SKM-1 treated with dmso at 0.1 percent for 144 hours (cell line): ENCODE results near the gene ZKSCAN3.
A peak's percentile ranks its signal among the peaks of the same experiment; 100 is the strongest.
"Not testable (repeated sequence)": the region's sequence is repeated elsewhere in the genome, so short reads cannot be mapped to it uniquely, and the experiment has no call there.

Experiments
- DNase-seq: peaks from one replicate; lab custom pipeline; 2025; ENCODE audit not compliant: unreplicated experiment; lab: John Stamatoyannopoulos, UW

Gene ZKSCAN3

GRCh38 chr6:28340310-28341095 lies 9.2 kb upstream of the ZKSCAN3 start:
- DNase-seq: no peak

- DNase-seq: no peak
Measured at GRCh38 chr6:28343898-28344677, 5.7 kb upstream of the ZKSCAN3 start.

- no peak for DNase-seq
Measured at GRCh38 chr6:28345201-28345600, 4.5 kb upstream of the ZKSCAN3 start.

GRCh38 chr6:28347119-28347518 lies 2.6 kb upstream of the ZKSCAN3 start:
- DNase-seq: no peak

- no peak for DNase-seq
Measured at GRCh38 chr6:28349344-28349891, 329 bp upstream of the ZKSCAN3 start.

- no peak for DNase-seq
Measured at GRCh38 chr6:28351087-28351486, 1.3 kb downstream of the ZKSCAN3 start.

GRCh38 chr6:28351493-28351925 lies 1.8 kb downstream of the ZKSCAN3 start:
- no peak for DNase-seq

- DNase-seq: no peak
Measured at GRCh38 chr6:28353356-28353755, 3.6 kb downstream of the ZKSCAN3 start.

GRCh38 chr6:28353981-28354676 lies 4.4 kb downstream of the ZKSCAN3 start:
- DNase-seq: no peak

- DNase-seq: no peak
Measured at GRCh38 chr6:28354688-28355554, 5.2 kb downstream of the ZKSCAN3 start.

GRCh38 chr6:28355743-28356665 lies 6.3 kb downstream of the ZKSCAN3 start:
- peak; percentile 74 for DNase-seq

- no peak for DNase-seq
Measured at GRCh38 chr6:28356666-28357020, 6.9 kb downstream of the ZKSCAN3 start.

GRCh38 chr6:28357036-28357435 lies 7.3 kb downstream of the ZKSCAN3 start:
- DNase-seq: no peak

- not testable (repeated sequence) for DNase-seq
Measured at GRCh38 chr6:28359562-28359961, 9.8 kb downstream of the ZKSCAN3 start.

- no peak for DNase-seq
Measured at GRCh38 chr6:28360961-28361360, 11.2 kb downstream of the ZKSCAN3 start.

GRCh38 chr6:28365590-28365989 lies 15.8 kb downstream of the ZKSCAN3 start:
- DNase-seq: not testable (repeated sequence)

- peak; percentile 35 for DNase-seq
Measured at GRCh38 chr6:28368522-28368921, 18.8 kb downstream of the ZKSCAN3 start.

GRCh38 chr6:28369463-28369862 lies 19.7 kb downstream of the ZKSCAN3 start:
- DNase-seq: no peak

GRCh38 chr6:28370440-28370839 lies 20.7 kb downstream of the ZKSCAN3 start:
- no peak for DNase-seq
